Osteocyte (in vitro differentiated cells): ENCODE data around the gene CACNA2D3. TPM values are rescaled to one million over a fixed set of nuclear protein-coding genes. Genes with fewer than 3 reads are reported as not detected.

Experiments used
- DNase-seq: peaks from one replicate; pipeline ENCODE4 v3.0.0; 2021; ENCODE audit warnings: mixed read lengths; ENCODE audit not compliant: unreplicated experiment; ENCODE audit errors: extremely low spot score
- H3K27ac Mint-ChIP-seq: one replicate; pipeline ENCODE4 v1.8.0; 2021; ENCODE audit warnings: mild to moderate bottlenecking, mixed read lengths; ENCODE audit not compliant: unreplicated experiment
- H3K27me3 Mint-ChIP-seq: one replicate; pipeline ENCODE4 v1.8.0; 2021; ENCODE audit warnings: mixed read lengths; ENCODE audit not compliant: unreplicated experiment
- H3K36me3 Mint-ChIP-seq: one replicate; pipeline ENCODE4 v1.8.0; 2021; ENCODE audit warnings: mixed read lengths; ENCODE audit not compliant: unreplicated experiment
- H3K4me1 Mint-ChIP-seq: one replicate; pipeline ENCODE4 v1.8.0; 2021; ENCODE audit warnings: mixed read lengths; ENCODE audit not compliant: unreplicated experiment
- H3K4me3 Mint-ChIP-seq: one replicate; pipeline ENCODE4 v1.8.0; 2021; ENCODE audit warnings: mild to moderate bottlenecking, moderate library complexity, mixed read lengths; ENCODE audit not compliant: unreplicated experiment
- H3K9me3 Mint-ChIP-seq: one replicate; pipeline ENCODE4 v1.8.0; 2021; ENCODE audit warnings: mixed read lengths; ENCODE audit not compliant: unreplicated experiment
- CTCF ChIP-seq: fragments of 200-600 bp; sonication (generic); IDR thresholded peaks from 2 replicates; pipeline ENCODE4 v1.5.0; 2021; ENCODE audit warnings: antibody characterized with exemption, mild to moderate bottlenecking, moderate library complexity
- total RNA-seq: library from RNA; stranded (reverse); gene quantifications from 2 replicates; pipeline ENCODE4 v1.2.1, GENCODE V29; 2021

Gene CACNA2D3
- total RNA-seq, 1 donor from 2014 or later: 0.46 TPM

GRCh38 chr3:54376939-54377578 is 254.7 kb downstream of the CACNA2D3 start:
- Mint-ChIP-seq H3K9me3 (peaks cover 6% of the 10 kb centered on the region), H3K27me3 (no peaks in the 10 kb centered on the region), H3K27ac (no peak overlapping the region), H3K4me1 (no peaks in the 10 kb centered on the region), H3K4me3 (no peak overlapping the region), H3K36me3 (no peaks in the 10 kb centered on the region)
- DNase-seq: no peak
- TF ChIP-seq CTCF: no peak

GRCh38 chr3:54378184-54378583 is 255.8 kb downstream of the CACNA2D3 start:
- no peak for DNase-seq
- no peaks in the 10 kb centered on the region for H3K4me1 Mint-ChIP-seq
- peaks cover 6% of the 10 kb centered on the region for H3K9me3 Mint-ChIP-seq
- H3K4me3 Mint-ChIP-seq: no peak overlapping the region
- H3K27me3 Mint-ChIP-seq: no peaks in the 10 kb centered on the region
- no peak for TF ChIP-seq CTCF
- H3K27ac Mint-ChIP-seq: no peak overlapping the region
- H3K36me3 Mint-ChIP-seq: no peaks in the 10 kb centered on the region

- peaks cover 24% of the 10 kb centered on the region for H3K9me3 Mint-ChIP-seq
Observed at GRCh38 chr3:54384279-54384678, 261.9 kb downstream of the CACNA2D3 start.

GRCh38 chr3:54390582-54390981 is 268.2 kb downstream of the CACNA2D3 start:
- Mint-ChIP-seq H3K36me3 (no peaks in the 10 kb centered on the region), H3K9me3 (peaks cover 27% of the 10 kb centered on the region), H3K4me3 (no peak overlapping the region), H3K4me1 (no peaks in the 10 kb centered on the region), H3K27me3 (no peaks in the 10 kb centered on the region), H3K27ac (no peak overlapping the region)
- TF ChIP-seq CTCF: no peak
- no peak for DNase-seq

More at GRCh38 chr3:54384279-54384678, 261.9 kb downstream of the CACNA2D3 start:
- no peak overlapping the region for H3K27ac Mint-ChIP-seq
- no peak for TF ChIP-seq CTCF
- no peak for DNase-seq
- no peaks in the 10 kb centered on the region for H3K36me3 Mint-ChIP-seq
- H3K4me1 Mint-ChIP-seq: no peaks in the 10 kb centered on the region
- no peak overlapping the region for H3K4me3 Mint-ChIP-seq
- no peaks in the 10 kb centered on the region for H3K27me3 Mint-ChIP-seq

GRCh38 chr3:54393150-54393549 is 270.8 kb downstream of the CACNA2D3 start:
- Mint-ChIP-seq H3K27me3 (no peaks in the 10 kb centered on the region), H3K27ac (no peak overlapping the region), H3K4me1 (no peaks in the 10 kb centered on the region), H3K36me3 (no peaks in the 10 kb centered on the region), H3K4me3 (no peak overlapping the region), H3K9me3 (peaks cover 14% of the 10 kb centered on the region)
- no peak for TF ChIP-seq CTCF
- no peak for DNase-seq
